ENCODE data around the gene HDAC9. TPM values are rescaled to one million over a fixed set of nuclear protein-coding genes. Genes with fewer than 3 reads are reported as not detected.

HDAC9 gene
- total and polyA plus RNA-seq, 7 experiments from 2014 or later: 0.08 to 32.1 (median 0.30) TPM

DNA sequence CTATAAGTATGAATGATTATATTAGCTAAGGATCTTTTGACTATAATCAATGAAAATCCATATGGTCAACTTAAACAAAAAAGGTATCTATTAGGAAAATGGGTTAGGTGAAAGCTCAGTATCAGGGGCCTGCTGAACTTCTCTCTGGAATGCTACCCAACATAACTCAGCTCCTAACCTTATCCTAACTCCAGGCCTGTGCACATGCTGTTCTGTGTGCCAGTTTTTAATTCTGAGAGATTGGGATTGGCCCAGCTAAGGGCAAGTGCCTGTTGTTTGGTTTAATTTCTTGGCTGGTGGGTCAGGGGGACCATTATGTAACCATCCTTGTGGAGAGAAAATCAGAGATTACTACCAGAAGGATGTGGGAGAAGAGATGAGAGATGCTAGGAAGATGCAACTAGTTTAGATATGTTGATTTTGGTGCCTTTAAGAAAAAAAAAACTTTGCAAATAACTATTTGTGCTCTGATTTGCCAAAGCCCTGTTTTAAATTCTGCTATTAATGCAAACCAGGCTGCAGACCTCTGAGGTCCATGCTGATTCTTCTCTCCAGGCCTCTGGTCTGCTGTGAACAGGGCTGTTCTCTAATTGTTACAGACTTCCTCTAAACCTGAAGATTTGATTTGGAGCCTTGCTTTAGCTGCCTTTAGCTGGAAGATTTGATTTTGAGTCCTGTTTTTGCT lies 23.9 kb upstream of the HDAC9 start:
- H3K27ac Mint-ChIP-seq: no peak overlapping the region
- no peak overlapping the region for H3K4me3 Mint-ChIP-seq
- Histone ChIP-seq H3K27ac (ENCODE audit: low read depth, low read length) (no peak overlapping the region), H3K4me3 (ENCODE audit: low read length) (no peak overlapping the region), H3K27me3 (ENCODE audit: control insufficient read depth in 2 of 2, insufficient read depth in 2 of 2, low read length in 2 of 2) (no peaks in the 10 kb centered on the region), H3K4me1 (ENCODE audit: control insufficient read depth in 2 of 2, insufficient read depth in 2 of 2, low read length in 2 of 2) (no peaks in the 10 kb centered on the region), H3K9me3 (ENCODE audit: control insufficient read depth in 2 of 3, low read length in 3 of 3) (no peaks in the 10 kb centered on the region), H3K36me3 (ENCODE audit: control insufficient read depth in 2 of 3, insufficient read depth in 3 of 3, low read length in 3 of 3) (no peaks in the 10 kb centered on the region)
- no peaks in the 10 kb centered on the region for H3K4me1 Mint-ChIP-seq
- ChIA-PET POLR2A (no interaction called here), CTCF (no interaction called here)
- H3K27me3 Mint-ChIP-seq: no peaks in the 10 kb centered on the region
- DNase-seq (no peak), ATAC-seq (no peak)
- H3K9me3 Mint-ChIP-seq: no peaks in the 10 kb centered on the region
- no peaks in the 10 kb centered on the region for H3K36me3 Mint-ChIP-seq
- intact Hi-C loops (cut with micrococcal nuclease): no loop called here

- POLR2A ChIA-PET: no interaction called here
- Mint-ChIP-seq H3K4me3 (no peak overlapping the region), H3K27ac (no peak overlapping the region), H3K4me1 (no peaks in the 10 kb centered on the region), H3K9me3 (no peaks in the 10 kb centered on the region), H3K36me3 (no peaks in the 10 kb centered on the region), H3K27me3 (no peaks in the 10 kb centered on the region)
- H3K4me3 ChIP-seq (ENCODE audit: low read length): no peak overlapping the region
- ATAC-seq: no peak
- no peak for DNase-seq
- no peaks in the 10 kb centered on the region for H3K36me3 ChIP-seq (ENCODE audit: control insufficient read depth in 2 of 3, insufficient read depth in 3 of 3, low read length in 3 of 3)
- no peak overlapping the region for H3K27ac ChIP-seq (ENCODE audit: low read depth, low read length)
- no peaks in the 10 kb centered on the region for H3K4me1 ChIP-seq (ENCODE audit: control insufficient read depth in 2 of 2, insufficient read depth in 2 of 2, low read length in 2 of 2)
- CTCF ChIA-PET: no interaction called here
- intact Hi-C loops (cut with micrococcal nuclease): no loop called here
- H3K9me3 ChIP-seq (ENCODE audit: control insufficient read depth in 2 of 3, low read length in 3 of 3): no peaks in the 10 kb centered on the region
- H3K27me3 ChIP-seq (ENCODE audit: control insufficient read depth in 2 of 2, insufficient read depth in 2 of 2, low read length in 2 of 2): no peaks in the 10 kb centered on the region
These were observed 23.4 kb upstream of the HDAC9 start for GRCh38 chr7:18472161-18472483.

- Histone ChIP-seq H3K4me1 (ENCODE audit: control insufficient read depth in 2 of 2, insufficient read depth in 2 of 2, low read length in 2 of 2) (no peaks in the 10 kb centered on the region), H3K36me3 (ENCODE audit: control insufficient read depth in 2 of 3, insufficient read depth in 3 of 3, low read length in 3 of 3) (no peaks in the 10 kb centered on the region), H3K27me3 (ENCODE audit: control insufficient read depth in 2 of 2, insufficient read depth in 2 of 2, low read length in 2 of 2) (no peaks in the 10 kb centered on the region), H3K4me3 (ENCODE audit: low read length) (no peak overlapping the region), H3K9me3 (ENCODE audit: control insufficient read depth in 2 of 3, low read length in 3 of 3) (no peaks in the 10 kb centered on the region), H3K27ac (ENCODE audit: low read depth, low read length) (no peak overlapping the region)
- Mint-ChIP-seq H3K27ac (no peak overlapping the region), H3K4me3 (no peak overlapping the region), H3K9me3 (no peaks in the 10 kb centered on the region), H3K36me3 (no peaks in the 10 kb centered on the region), H3K4me1 (no peaks in the 10 kb centered on the region), H3K27me3 (no peaks in the 10 kb centered on the region)
- POLR2A ChIA-PET: no interaction called here
- no peak for ATAC-seq
- CTCF ChIA-PET: no interaction called here
- DNase-seq: no peak
- intact Hi-C loops (cut with micrococcal nuclease): no loop called here
These were observed 22.4 kb upstream of the HDAC9 start for GRCh38 chr7:18473119-18473518.

GRCh38 chr7:18474944-18475343 lies 20.6 kb upstream of the HDAC9 start:
- intact Hi-C loops (cut with micrococcal nuclease): no loop called here
- H3K27me3 Mint-ChIP-seq: no peaks in the 10 kb centered on the region
- ChIA-PET CTCF (no interaction called here), POLR2A (no interaction called here)
- no peak overlapping the region for H3K4me3 Mint-ChIP-seq
- no peaks in the 10 kb centered on the region for H3K27me3 ChIP-seq (ENCODE audit: control insufficient read depth in 2 of 2, insufficient read depth in 2 of 2, low read length in 2 of 2)
- no peak for ATAC-seq
- H3K27ac ChIP-seq (ENCODE audit: low read depth, low read length): no peak overlapping the region
- no peak overlapping the region for H3K27ac Mint-ChIP-seq
- no peak for DNase-seq
- no peaks in the 10 kb centered on the region for H3K9me3 Mint-ChIP-seq
- H3K4me3 ChIP-seq (ENCODE audit: low read length): no peak overlapping the region
- no peaks in the 10 kb centered on the region for H3K4me1 ChIP-seq (ENCODE audit: control insufficient read depth in 2 of 2, insufficient read depth in 2 of 2, low read length in 2 of 2)
- no peaks in the 10 kb centered on the region for H3K36me3 Mint-ChIP-seq
- no peaks in the 10 kb centered on the region for H3K9me3 ChIP-seq (ENCODE audit: control insufficient read depth in 2 of 3, low read length in 3 of 3)
- no peaks in the 10 kb centered on the region for H3K4me1 Mint-ChIP-seq
- no peaks in the 10 kb centered on the region for H3K36me3 ChIP-seq (ENCODE audit: control insufficient read depth in 2 of 3, insufficient read depth in 3 of 3, low read length in 3 of 3)

- no peak for DNase-seq
- ATAC-seq: no peak
- no peaks in the 10 kb centered on the region for H3K36me3 Mint-ChIP-seq
- no peaks in the 10 kb centered on the region for H3K36me3 ChIP-seq (ENCODE audit: control insufficient read depth in 2 of 3, insufficient read depth in 3 of 3, low read length in 3 of 3)
- H3K9me3 Mint-ChIP-seq: no peaks in the 10 kb centered on the region
- no peaks in the 10 kb centered on the region for H3K27me3 Mint-ChIP-seq
- POLR2A ChIA-PET: no interaction called here
- H3K4me1 ChIP-seq (ENCODE audit: control insufficient read depth in 2 of 2, insufficient read depth in 2 of 2, low read length in 2 of 2): no peaks in the 10 kb centered on the region
- intact Hi-C loops (cut with micrococcal nuclease): no loop called here
- no peak overlapping the region for H3K27ac Mint-ChIP-seq
- H3K4me3 Mint-ChIP-seq: no peak overlapping the region
- no peak overlapping the region for H3K4me3 ChIP-seq (ENCODE audit: low read length)
- CTCF ChIA-PET: no interaction called here
- no peak overlapping the region for H3K27ac ChIP-seq (ENCODE audit: low read depth, low read length)
- no peaks in the 10 kb centered on the region for H3K9me3 ChIP-seq (ENCODE audit: control insufficient read depth in 2 of 3, low read length in 3 of 3)
- H3K27me3 ChIP-seq (ENCODE audit: control insufficient read depth in 2 of 2, insufficient read depth in 2 of 2, low read length in 2 of 2): no peaks in the 10 kb centered on the region
- no peaks in the 10 kb centered on the region for H3K4me1 Mint-ChIP-seq
These were observed 20.1 kb upstream of the HDAC9 start for GRCh38 chr7:18475488-18475887.

- intact Hi-C loops (cut with micrococcal nuclease): no loop called here
- POLR2A ChIA-PET: no interaction called here
- CTCF ChIA-PET: no interaction called here
These were observed 13.8 kb upstream of the HDAC9 start for GRCh38 chr7:18481776-18482175.

GRCh38 chr7:18488049-18488448 lies 7.5 kb upstream of the HDAC9 start:
- no peak overlapping the region for H3K27ac Mint-ChIP-seq
- Histone ChIP-seq H3K27ac (ENCODE audit: low read depth, low read length) (no peak overlapping the region), H3K4me3 (ENCODE audit: low read length) (no peak overlapping the region), H3K9me3 (ENCODE audit: control insufficient read depth in 2 of 3, low read length in 3 of 3) (no peaks in the 10 kb centered on the region), H3K27me3 (ENCODE audit: control insufficient read depth in 2 of 2, insufficient read depth in 2 of 2, low read length in 2 of 2) (no peaks in the 10 kb centered on the region), H3K36me3 (ENCODE audit: control insufficient read depth in 2 of 3, insufficient read depth in 3 of 3, low read length in 3 of 3) (no peaks in the 10 kb centered on the region), H3K4me1 (ENCODE audit: control insufficient read depth in 2 of 2, insufficient read depth in 2 of 2, low read length in 2 of 2) (no peaks in the 10 kb centered on the region)
- no peaks in the 10 kb centered on the region for H3K27me3 Mint-ChIP-seq
- CTCF ChIA-PET: no interaction called here
- H3K36me3 Mint-ChIP-seq: no peaks in the 10 kb centered on the region
- peaks cover 0 to 2% (median 0%) of the 10 kb centered on the region in 7 donors for H3K4me1 Mint-ChIP-seq
- intact Hi-C loops (cut with micrococcal nuclease): no loop called here
- DNase-seq (no peak), ATAC-seq (no peak)
- no peak overlapping the region for H3K4me3 Mint-ChIP-seq
- H3K9me3 Mint-ChIP-seq: peaks cover 0 to 2% (median 0%) of the 10 kb centered on the region in 11 donors
- POLR2A ChIA-PET: no interaction called here

More at GRCh38 chr7:18481776-18482175, 13.8 kb upstream of the HDAC9 start:
- Mint-ChIP-seq H3K9me3 (peaks cover 0 to 4% (median 0%) of the 10 kb centered on the region in 11 donors), H3K36me3 (no peaks in the 10 kb centered on the region), H3K27me3 (peaks cover 0 to 5% (median 0%) of the 10 kb centered on the region in 5 donors), H3K27ac (no peak overlapping the region), H3K4me1 (no peaks in the 10 kb centered on the region), H3K4me3 (no peak overlapping the region)
- H3K27me3 ChIP-seq (ENCODE audit: control insufficient read depth in 2 of 2, insufficient read depth in 2 of 2, low read length in 2 of 2): no peaks in the 10 kb centered on the region
- no peak for DNase-seq
- no peaks in the 10 kb centered on the region for H3K4me1 ChIP-seq (ENCODE audit: control insufficient read depth in 2 of 2, insufficient read depth in 2 of 2, low read length in 2 of 2)
- H3K9me3 ChIP-seq (ENCODE audit: control insufficient read depth in 2 of 3, low read length in 3 of 3): no peaks in the 10 kb centered on the region
- no peak overlapping the region for H3K4me3 ChIP-seq (ENCODE audit: low read length)
- H3K27ac ChIP-seq (ENCODE audit: low read depth, low read length): no peak overlapping the region
- ATAC-seq: no peak
- no peaks in the 10 kb centered on the region for H3K36me3 ChIP-seq (ENCODE audit: control insufficient read depth in 2 of 3, insufficient read depth in 3 of 3, low read length in 3 of 3)
